NT2/D1 (cell line): ENCODE data around the gene SLC5A1.

Source experiments
- DNase-seq: peaks from one replicate; pipeline ENCODE4 v3.0.0-alpha.2; 2011; ENCODE audit warnings: low read depth, low spot score
- H3K27me3 ChIP-seq: 2 replicates; pipeline ENCODE4 v1.6.0; 2011; ENCODE audit warnings: mild to moderate bottlenecking; ENCODE audit not compliant: insufficient read length, insufficient read depth
- H3K36me3 ChIP-seq: 2 replicates; pipeline ENCODE4 v1.6.1; 2011; ENCODE audit warnings: mild to moderate bottlenecking, low read length, mixed read lengths; ENCODE audit not compliant: insufficient read depth, insufficient read length
- H3K4me1 ChIP-seq: 2 replicates; pipeline ENCODE4 v1.5.1; 2011; ENCODE audit not compliant: insufficient read depth, insufficient read length
- H3K4me3 ChIP-seq: 2 replicates; pipeline ENCODE4 v1.5.1; 2011; ENCODE audit warnings: low read depth; ENCODE audit not compliant: insufficient read length
- H3K9ac ChIP-seq: 2 replicates; pipeline ENCODE4 v1.6.0; 2011; ENCODE audit warnings: low read depth; ENCODE audit not compliant: insufficient read length
- H3K9me3 ChIP-seq: 2 replicates; pipeline ENCODE4 v1.5.1; 2011; ENCODE audit warnings: mild to moderate bottlenecking, low read length; ENCODE audit not compliant: insufficient read depth
- SUZ12 ChIP-seq: IDR thresholded peaks from 2 replicates; pipeline ENCODE4 v1.6.1; 2011; ENCODE audit not compliant: insufficient read length, insufficient read depth; ENCODE audit errors: extremely low read depth
- YY1 ChIP-seq: IDR thresholded peaks from 2 replicates; pipeline ENCODE4 v1.6.1; 2011; ENCODE audit not compliant: insufficient read length, insufficient read depth
- ZNF274 ChIP-seq: IDR thresholded peaks from 2 replicates; pipeline ENCODE4 v1.6.1; 2011; ENCODE audit warnings: mild to moderate bottlenecking, low read depth, low read length

SLC5A1 gene

GRCh38 chr22:32052244-32052643 is 9.2 kb downstream of the SLC5A1 start:
- H3K27me3 ChIP-seq: no peaks in the 10 kb centered on the region
- no peak overlapping the region for H3K9ac ChIP-seq
- no peaks in the 10 kb centered on the region for H3K9me3 ChIP-seq
- H3K4me3 ChIP-seq: no peak overlapping the region
- peaks cover 3% of the 10 kb centered on the region for H3K4me1 ChIP-seq
- no peaks in the 10 kb centered on the region for H3K36me3 ChIP-seq
- DNase-seq: no peak
- no peak for TF ChIP-seq YY1
- TF ChIP-seq ZNF274: no peak

GRCh38 chr22:32052936-32053791 is 10.1 kb downstream of the SLC5A1 start:
- no peak overlapping the region for H3K9ac ChIP-seq
- no peak overlapping the region for H3K4me3 ChIP-seq
- H3K4me1 ChIP-seq: peaks cover 3% of the 10 kb centered on the region
- no peaks in the 10 kb centered on the region for H3K9me3 ChIP-seq
- no peaks in the 10 kb centered on the region for H3K36me3 ChIP-seq
- no peaks in the 10 kb centered on the region for H3K27me3 ChIP-seq
- TF ChIP-seq ZNF274 (no peak), YY1 (no peak), SUZ12 (no peak)
- DNase-seq: no peak

GRCh38 chr22:32055069-32055468 is 12.0 kb downstream of the SLC5A1 start:
- H3K27me3 ChIP-seq: no peaks in the 10 kb centered on the region
- H3K9me3 ChIP-seq: no peaks in the 10 kb centered on the region
- H3K36me3 ChIP-seq: no peaks in the 10 kb centered on the region
- H3K4me3 ChIP-seq: no peak overlapping the region
- no peak for DNase-seq
- H3K9ac ChIP-seq: no peak overlapping the region
- peaks cover 3% of the 10 kb centered on the region for H3K4me1 ChIP-seq
- no peak for TF ChIP-seq ZNF274
- TF ChIP-seq YY1: no peak
- TF ChIP-seq SUZ12: no peak

- Histone ChIP-seq H3K27me3 (no peaks in the 10 kb centered on the region), H3K9ac (no peak overlapping the region), H3K9me3 (no peaks in the 10 kb centered on the region), H3K4me3 (no peak overlapping the region), H3K4me1 (no peaks in the 10 kb centered on the region), H3K36me3 (no peaks in the 10 kb centered on the region)
- DNase-seq: peak; percentile 1
- TF ChIP-seq YY1 (no peak), SUZ12 (no peak), ZNF274 (no peak)
Measured at GRCh38 chr22:32058656-32059260, 15.7 kb downstream of the SLC5A1 start.

- Histone ChIP-seq H3K9me3 (no peaks in the 10 kb centered on the region), H3K4me1 (no peaks in the 10 kb centered on the region)
- TF ChIP-seq ZNF274 (no peak), SUZ12 (no peak), YY1 (no peak)
Measured at GRCh38 chr22:32059426-32059825, 16.4 kb downstream of the SLC5A1 start.

GRCh38 chr22:32063701-32064100 is 20.6 kb downstream of the SLC5A1 start:
- DNase-seq: no peak
- Histone ChIP-seq H3K4me3 (no peak overlapping the region), H3K36me3 (no peaks in the 10 kb centered on the region), H3K27me3 (no peaks in the 10 kb centered on the region), H3K9ac (no peak overlapping the region), H3K9me3 (no peaks in the 10 kb centered on the region), H3K4me1 (no peaks in the 10 kb centered on the region)
- TF ChIP-seq ZNF274: no peak
- TF ChIP-seq SUZ12: no peak
- no peak for TF ChIP-seq YY1

More at GRCh38 chr22:32059426-32059825, 16.4 kb downstream of the SLC5A1 start:
- DNase-seq: no peak
- H3K27me3 ChIP-seq: no peaks in the 10 kb centered on the region
- no peak overlapping the region for H3K4me3 ChIP-seq
- no peaks in the 10 kb centered on the region for H3K36me3 ChIP-seq
- H3K9ac ChIP-seq: no peak overlapping the region

- Histone ChIP-seq H3K36me3 (no peaks in the 10 kb centered on the region), H3K27me3 (no peaks in the 10 kb centered on the region), H3K9me3 (no peaks in the 10 kb centered on the region), H3K9ac (no peak overlapping the region), H3K4me1 (no peaks in the 10 kb centered on the region), H3K4me3 (no peak overlapping the region)
- no peak for TF ChIP-seq ZNF274
- no peak for TF ChIP-seq SUZ12
- TF ChIP-seq YY1: no peak
- DNase-seq: no peak
Measured at GRCh38 chr22:32066820-32067219, 23.8 kb downstream of the SLC5A1 start.

GRCh38 chr22:32067613-32068012 is 24.6 kb downstream of the SLC5A1 start:
- H3K9me3 ChIP-seq: no peaks in the 10 kb centered on the region
- TF ChIP-seq SUZ12: no peak
- no peak for TF ChIP-seq YY1
- no peak for TF ChIP-seq ZNF274
- H3K4me3 ChIP-seq: no peak overlapping the region
- H3K9ac ChIP-seq: no peak overlapping the region
- no peaks in the 10 kb centered on the region for H3K27me3 ChIP-seq
- no peak for DNase-seq
- H3K36me3 ChIP-seq: no peaks in the 10 kb centered on the region
- H3K4me1 ChIP-seq: no peaks in the 10 kb centered on the region
